Breast epithelium (tissue), 4 donors: ENCODE results near the gene SLC8A3. TPM values are rescaled to one million over a fixed set of nuclear protein-coding genes. Genes with fewer than 3 reads are reported as not detected.

Source experiments
- DNase-seq, 2 donors: peaks; one replicate each; pipeline ENCODE4 v3.0.0-alpha.2; 2019; ENCODE audit warnings: low spot score in 2 of 2
- H3K27ac ChIP-seq, 2 donors: fragments of 200-600 bp; sonication (generic) in 1 of 2; one replicate each; pipeline ENCODE4 v1.5.1; 2016 to 2019; ENCODE audit warnings: mild to moderate bottlenecking in 1 of 2
- H3K27me3 ChIP-seq, 2 donors: fragments of 200-600 bp; sonication (generic) in 1 of 2; one replicate each; pipeline versions ENCODE4 v1.5.1 to v1.6.0; 2017 to 2019; ENCODE audit warnings: control low read depth in 1 of 2, mild to moderate bottlenecking in 1 of 2
- H3K36me3 ChIP-seq: fragments of 200-600 bp; one replicate; pipeline ENCODE4 v1.5.1; 2019
- H3K4me1 ChIP-seq, 2 donors: fragments of 200-600 bp; sonication (generic); one replicate each; pipeline ENCODE4 v1.5.1; 2016 to 2019; ENCODE audit warnings: control low read depth in 1 of 2
- H3K4me3 ChIP-seq, 3 donors: fragments of 200-600 bp; sonication (generic); 1 replicate in 2 of 3; 2 replicates in 1 of 3; pipeline ENCODE4 v1.5.1; 2016 to 2019; ENCODE audit warnings: mild to moderate bottlenecking in 3 of 3, moderate library complexity in 2 of 3
- H3K9me3 ChIP-seq, 2 donors: fragments of 200-600 bp; sonication (generic) in 1 of 2; one replicate each; pipeline ENCODE4 v1.5.1; 2016 to 2019; ENCODE audit warnings: control low read depth in 1 of 2
- POLR2A ChIP-seq: fragments of 450-650 bp; IDR thresholded peaks from one replicate; pipeline ENCODE4 v1.6.1; 2016; ENCODE audit warnings: antibody characterized with exemption, mild to moderate bottlenecking, moderate library complexity
- POLR2AphosphoS5 ChIP-seq, 3 donors: sonication (generic); formaldehyde crosslinking; IDR thresholded peaks; one replicate each; pipeline ENCODE4 v1.6.1; 2017; ENCODE audit warnings: antibody characterized with exemption in 3 of 3
- intact Hi-C: fragments of 100-400 bp; cut with DNase I; formaldehyde crosslinking; loops from one replicate; pipeline ENCODE4 v1.15.1; 2023; ENCODE audit warnings: low total_unique reads
- total RNA-seq, 3 donors: library from RNA; depleted of rRNA; stranded (reverse); fragments of >200 nt; gene quantifications; one replicate each; pipeline ENCODE4 v1.1.0, GENCODE V29; 2016
- TF ChIP-seq, protein P1 (sequence below), 3 donors: fragments of 450-650 bp; IDR thresholded peaks; one replicate each; pipeline ENCODE4 v1.5.1; 2016 to 2017; ENCODE audit warnings: antibody characterized with exemption in 3 of 3, mild to moderate bottlenecking in 3 of 3, moderate library complexity in 3 of 3

SLC8A3 gene
- total RNA-seq, 3 donors from 2014 or later = 0.59 to 1.8 TPM; not detected in 1

DNA sequence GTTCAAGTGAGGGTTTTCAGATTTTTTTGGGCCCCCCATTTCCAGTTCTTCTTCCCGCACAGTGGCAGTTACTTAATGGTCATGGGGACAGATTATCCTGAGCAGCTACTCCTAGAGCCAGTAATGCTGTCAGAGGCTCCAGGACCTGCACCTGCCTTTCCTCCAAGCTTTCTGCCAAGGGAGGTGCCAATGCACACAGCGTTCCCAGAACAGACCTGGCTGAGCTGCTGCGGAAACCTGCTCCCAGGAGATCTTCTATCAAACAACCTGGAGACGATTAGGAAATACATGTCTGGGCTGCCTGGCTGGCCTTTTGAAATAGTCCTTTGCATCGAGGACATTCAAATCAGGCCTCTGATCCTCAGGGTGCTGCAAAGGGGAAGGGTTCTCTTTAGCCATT is 120.9 kb downstream of the SLC8A3 start:
- H3K27me3 ChIP-seq = peaks cover 0 to 5% of the 10 kb centered on the region in 2 donors
- no peak overlapping the region for H3K27ac ChIP-seq
- no peaks in the 10 kb centered on the region for H3K4me1 ChIP-seq
- H3K4me3 ChIP-seq = no peak overlapping the region
- DNase-seq = no peak
- no peaks in the 10 kb centered on the region for H3K9me3 ChIP-seq
- intact Hi-C loops = no loop called here
- TF ChIP-seq POLR2A (no peak), POLR2AphosphoS5 (IDR thresholded peaks at IDR 0.05) (no peak)
- TF ChIP-seq, protein P1, sequence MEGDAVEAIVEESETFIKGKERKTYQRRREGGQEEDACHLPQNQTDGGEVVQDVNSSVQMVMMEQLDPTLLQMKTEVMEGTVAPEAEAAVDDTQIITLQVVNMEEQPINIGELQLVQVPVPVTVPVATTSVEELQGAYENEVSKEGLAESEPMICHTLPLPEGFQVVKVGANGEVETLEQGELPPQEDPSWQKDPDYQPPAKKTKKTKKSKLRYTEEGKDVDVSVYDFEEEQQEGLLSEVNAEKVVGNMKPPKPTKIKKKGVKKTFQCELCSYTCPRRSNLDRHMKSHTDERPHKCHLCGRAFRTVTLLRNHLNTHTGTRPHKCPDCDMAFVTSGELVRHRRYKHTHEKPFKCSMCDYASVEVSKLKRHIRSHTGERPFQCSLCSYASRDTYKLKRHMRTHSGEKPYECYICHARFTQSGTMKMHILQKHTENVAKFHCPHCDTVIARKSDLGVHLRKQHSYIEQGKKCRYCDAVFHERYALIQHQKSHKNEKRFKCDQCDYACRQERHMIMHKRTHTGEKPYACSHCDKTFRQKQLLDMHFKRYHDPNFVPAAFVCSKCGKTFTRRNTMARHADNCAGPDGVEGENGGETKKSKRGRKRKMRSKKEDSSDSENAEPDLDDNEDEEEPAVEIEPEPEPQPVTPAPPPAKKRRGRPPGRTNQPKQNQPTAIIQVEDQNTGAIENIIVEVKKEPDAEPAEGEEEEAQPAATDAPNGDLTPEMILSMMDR (IDR thresholded peaks at IDR 0.05) = no peak
- H3K36me3 ChIP-seq = no peaks in the 10 kb centered on the region

DNA sequence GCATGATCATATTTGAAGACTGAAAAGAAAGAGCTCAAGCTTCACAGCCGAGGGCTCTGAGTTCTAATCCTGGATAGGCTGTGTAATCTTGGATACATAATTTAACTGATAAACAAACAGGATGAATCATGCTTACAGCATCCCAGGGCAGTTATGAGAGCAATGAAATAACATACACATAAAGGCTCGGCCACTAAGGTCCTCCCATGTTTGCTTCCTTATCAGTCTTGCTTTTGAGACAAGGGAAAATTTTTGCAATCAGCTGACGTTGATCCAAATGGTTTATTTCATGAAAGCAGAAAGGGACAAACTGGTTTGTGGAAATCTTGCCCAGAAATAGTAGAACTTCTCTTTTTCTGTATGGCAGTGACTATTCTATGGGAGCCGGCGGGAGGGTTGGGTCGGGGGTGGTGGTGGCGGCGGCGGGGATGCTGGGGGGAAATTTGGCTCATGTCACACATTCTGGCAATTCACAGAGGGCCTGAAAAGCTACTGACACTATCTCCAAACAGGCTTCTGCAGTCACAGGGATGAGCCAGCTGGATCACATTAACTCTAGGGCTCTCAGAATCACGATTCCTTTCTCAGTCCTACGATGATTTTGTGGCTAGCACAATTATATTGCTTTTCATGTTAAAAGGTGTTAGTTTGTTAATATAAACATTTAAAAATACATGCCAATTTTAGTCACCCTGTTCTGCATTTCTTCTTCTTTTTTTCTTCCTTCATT is 124.5 kb downstream of the SLC8A3 start:
- Histone ChIP-seq H3K27me3 (no peaks in the 10 kb centered on the region), H3K27ac (no peak overlapping the region), H3K4me1 (no peaks in the 10 kb centered on the region), H3K36me3 (no peaks in the 10 kb centered on the region), H3K9me3 (no peaks in the 10 kb centered on the region), H3K4me3 (no peak overlapping the region)
- intact Hi-C loops = no loop called here
- DNase-seq = no peak
- TF ChIP-seq, protein P1 (IDR thresholded peaks at IDR 0.05) = no peak
- TF ChIP-seq POLR2AphosphoS5 (IDR thresholded peaks at IDR 0.05) = no peak
- no peak for TF ChIP-seq POLR2A

- no peaks in the 10 kb centered on the region for H3K4me1 ChIP-seq
- H3K27ac ChIP-seq = no peak overlapping the region
- no peaks in the 10 kb centered on the region for H3K9me3 ChIP-seq
- no peak overlapping the region for H3K4me3 ChIP-seq
- intact Hi-C loops = no loop called here
- no peak for DNase-seq
- H3K27me3 ChIP-seq = no peaks in the 10 kb centered on the region
- no peak for TF ChIP-seq POLR2A
- TF ChIP-seq, protein P1 (IDR thresholded peaks at IDR 0.05) = no peak
- TF ChIP-seq POLR2AphosphoS5 (IDR thresholded peaks at IDR 0.05) = no peak
- H3K36me3 ChIP-seq = no peaks in the 10 kb centered on the region
Observed at GRCh38 chr14:70061108-70061507, 127.6 kb downstream of the SLC8A3 start.

DNA sequence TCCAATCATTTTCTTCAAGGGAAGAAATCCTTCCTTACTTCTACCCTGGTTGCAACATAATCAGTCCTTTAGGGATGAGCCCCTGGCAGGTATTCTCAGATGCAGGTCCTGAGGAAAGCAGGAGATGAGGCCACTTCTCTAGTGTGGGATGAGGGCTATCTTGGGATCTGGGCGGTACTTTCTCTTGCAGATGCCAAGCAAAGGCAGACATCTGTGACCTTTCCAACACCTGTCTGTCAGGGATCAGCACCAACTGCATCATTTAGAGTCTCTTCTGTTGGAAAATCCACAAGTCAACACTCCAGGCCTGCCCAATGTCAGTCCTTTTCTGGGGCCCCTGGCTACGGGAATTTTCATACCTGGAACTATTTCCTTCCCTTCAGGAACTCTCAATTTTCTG is 129.2 kb downstream of the SLC8A3 start:
- no peak for DNase-seq
- Histone ChIP-seq H3K4me3 (no peak overlapping the region), H3K27me3 (peaks cover 0 to 3% of the 10 kb centered on the region in 2 donors), H3K36me3 (no peaks in the 10 kb centered on the region), H3K4me1 (no peaks in the 10 kb centered on the region), H3K27ac (no peak overlapping the region), H3K9me3 (no peaks in the 10 kb centered on the region)
- intact Hi-C loops = no loop called here
- no peak for TF ChIP-seq POLR2A
- TF ChIP-seq POLR2AphosphoS5 (IDR thresholded peaks at IDR 0.05) = no peak
- TF ChIP-seq, protein P1 (IDR thresholded peaks at IDR 0.05) = no peak

DNA sequence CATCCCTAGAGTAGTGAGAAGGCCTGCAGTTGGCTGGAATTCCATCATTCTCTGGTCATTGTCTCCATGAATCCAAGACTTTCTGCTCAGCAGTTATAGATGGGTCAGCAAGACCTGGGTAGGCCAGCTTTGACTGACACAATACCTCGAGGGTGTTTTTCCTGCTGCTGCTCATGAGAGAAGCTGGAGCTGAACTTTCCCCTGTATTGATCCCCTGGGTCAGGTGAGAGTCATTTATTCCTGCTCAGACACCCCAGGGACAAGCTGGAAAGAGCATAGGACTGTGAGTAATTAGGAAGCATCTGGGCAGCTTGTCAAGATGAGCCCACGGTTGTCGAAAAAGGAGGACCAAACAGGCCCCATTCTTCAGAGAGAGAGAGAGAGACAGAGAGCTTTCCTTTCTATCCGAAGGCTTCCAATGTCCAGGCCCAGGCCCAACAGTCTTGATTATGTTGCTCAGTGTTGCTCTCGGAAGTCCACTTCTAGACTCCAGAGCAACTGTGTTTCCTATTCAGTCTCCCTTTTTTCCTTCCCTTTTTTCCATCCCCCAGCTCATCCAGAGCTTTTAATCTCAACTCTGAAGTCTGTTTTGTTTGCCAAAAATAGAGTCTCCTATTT is 131.1 kb downstream of the SLC8A3 start:
- no peak for DNase-seq
- Histone ChIP-seq H3K27ac (no peak overlapping the region), H3K36me3 (no peaks in the 10 kb centered on the region), H3K9me3 (no peaks in the 10 kb centered on the region), H3K4me3 (no peak overlapping the region), H3K27me3 (peaks cover 0 to 3% of the 10 kb centered on the region in 2 donors), H3K4me1 (no peaks in the 10 kb centered on the region)
- intact Hi-C loops = no loop called here
- no peak for TF ChIP-seq POLR2AphosphoS5 (IDR thresholded peaks at IDR 0.05)
- TF ChIP-seq POLR2A = no peak
- TF ChIP-seq, protein P1 (IDR thresholded peaks at IDR 0.05) = no peak
